Measurements from ENCODE around the gene OTX2. TPM values are rescaled to one million over a fixed set of nuclear protein-coding genes. Genes with fewer than 3 reads are reported as not detected.
A peak's percentile ranks its signal among the peaks of the same experiment; 100 is the strongest.

OTX2 gene
- polyA plus RNA-seq, 1 of the 3 experiments (the other 2 are of a cell fraction): not detected

- WGBS (ENCODE audit: low lambda C conversion rate): 11% methylated on average over 16 of the region's 16 CpGs
- peaks cover 5% of the 10 kb centered on the region for H3F3A ChIP-seq (replicated peaks; ENCODE audit: insufficient read depth)
- peaks cover 95% of the 10 kb centered on the region for H3K27me3 ChIP-seq (ENCODE audit: insufficient read depth)
- ChIA-PET POLR2A (no interaction called here), CTCF (no interaction called here)
- 0 out of 4 replicates have a peak overlapping the region, but pooled peaks of 1 of the 2 experiments have one; percentile 19 for H3K4me3 ChIP-seq (ENCODE audit: low read depth in 2 of 2, low read length in 1 of 2)
- no peaks in the 10 kb centered on the region for H3K4me1 ChIP-seq (ENCODE audit: control insufficient read depth in 1 of 2, insufficient read depth in 2 of 2, low read depth in 1 of 2, low read length in 1 of 2)
- H3K4me2 ChIP-seq: peak overlapping the region; percentile 50; the same call in 1 of the 2 replicates
- no peaks in the 10 kb centered on the region for H3K36me3 ChIP-seq (replicated peaks in 1 of 2; ENCODE audit: control insufficient read depth in 1 of 2, insufficient read depth in 2 of 2, low read length in 1 of 2)
- no peaks in the 10 kb centered on the region for H3K79me2 ChIP-seq (ENCODE audit: insufficient read depth)
- no peak overlapping the region for H3K9ac ChIP-seq
- DNase-seq: no peak
- H4K20me1 ChIP-seq (ENCODE audit: insufficient read depth): no peaks in the 10 kb centered on the region
- H2AFZ ChIP-seq (ENCODE audit: low read depth): peak overlapping the region; percentile 65; the same call in 1 of the 2 replicates
- no peaks in the 10 kb centered on the region for H3K9me3 ChIP-seq
- TF ChIP-seq CTCF (IDR thresholded peaks at IDR 0.05) (no peak), IRF3 (IDR thresholded peaks at IDR 0.05; ENCODE audit: low read depth, low read length) (no peak), SIN3A (IDR thresholded peaks at IDR 0.05; ENCODE audit: borderline replicate concordance, low read depth, low read length) (no peak), RAD21 (IDR thresholded peaks at IDR 0.05; ENCODE audit: low read length) (no peak), CHD2 (IDR thresholded peaks at IDR 0.05; ENCODE audit: low read length, partially characterized antibody) (no peak), FOXJ3 (CRISPR knock-in tag; IDR thresholded peaks at IDR 0.05) (no peak), MAX (IDR thresholded peaks at IDR 0.05; ENCODE audit: low read depth) (no peak), JUND (IDR thresholded peaks at IDR 0.05) (no peak), ZBTB33 (IDR thresholded peaks at IDR 0.05; ENCODE audit: borderline replicate concordance, low read depth) (no peak), PBX3 (IDR thresholded peaks at IDR 0.05) (no peak), FOXM1 (IDR thresholded peaks at IDR 0.05; ENCODE audit: low read depth) (no peak), TAF1 (IDR thresholded peaks at IDR 0.05; ENCODE audit: borderline replicate concordance, low read depth, low read length) (no peak), NFIC (IDR thresholded peaks at IDR 0.05; ENCODE audit: borderline replicate concordance) (no peak), EZH2phosphoT487 (IDR thresholded peaks at IDR 0.05; ENCODE audit: borderline replicate concordance, low read depth) (no peak), SMC3 (IDR thresholded peaks at IDR 0.05; ENCODE audit: low read depth, low read length) (no peak), FOSL2 (IDR thresholded peaks at IDR 0.05; ENCODE audit: borderline replicate concordance, low read depth) (no peak), USF2 (IDR thresholded peaks at IDR 0.05; ENCODE audit: borderline replicate concordance, low read depth, low read length) (no peak)
- H3K9me2 ChIP-seq: no peaks in the 10 kb centered on the region
- H3K27ac ChIP-seq (ENCODE audit: low read depth in 2 of 2, low read length in 1 of 2): no peak overlapping the region
Measured at GRCh38 chr14:56808110-56808382, 2.2 kb downstream of the OTX2 start.
